GM23248 (cell line): Measurements from ENCODE around the gene GAREM2.

Source experiments
- EZH2 ChIP-seq: fragments of 200-600 bp; sonication (generic); IDR thresholded peaks from 2 replicates; pipeline ENCODE4 v1.6.1; 2018; ENCODE audit warnings: antibody characterized with exemption, mild to moderate bottlenecking; ENCODE audit not compliant: insufficient read depth, poor library complexity, severe bottlenecking
- EZH2phosphoT487 ChIP-seq: fragments of 200-600 bp; sonication (generic); IDR thresholded peaks from 2 replicates; pipeline ENCODE4 v1.6.1; 2018; ENCODE audit warnings: antibody characterized with exemption, moderate library complexity, mild to moderate bottlenecking, low read depth; ENCODE audit not compliant: insufficient read depth

- TF ChIP-seq EZH2: no peak
- TF ChIP-seq EZH2phosphoT487: no peak
Measured at GRCh38 chr2:26175466-26176278, 2.8 kb downstream of the GAREM2 start.
